WTC11 (cell line): ENCODE results near the gene NPAS3. TPM values are rescaled to one million over a fixed set of nuclear protein-coding genes. Genes with fewer than 3 reads are reported as not detected.
A peak's percentile ranks its signal among the peaks of the same experiment; 100 is the strongest.

Source experiments
- ATAC-seq: fragments of 200-7000 bp; cut with Tn5 transposase; 2 replicates; pipeline ENCODE4 v1.10.0; 2021; ENCODE audit warnings: mild to moderate bottlenecking, moderate library complexity
- CTCF ChIA-PET: fragments of 300-600 bp; sonication (Branson Sonifier 250); formaldehyde crosslinking; loops from one replicate; lab custom pipeline; 2021; ENCODE audit warnings: antibody characterized with exemption; lab: Charles Lee
- POLR2A ChIA-PET: fragments of 350-600 bp; sonication (Branson Sonifier 250); formaldehyde crosslinking; loops from one replicate; lab custom pipeline; 2021; ENCODE audit warnings: antibody characterized with exemption; lab: Charles Lee
- DNase-seq: peaks from one replicate; pipeline ENCODE4 v3.0.0; 2021; ENCODE audit warnings: low spot score
- H3K27ac Mint-ChIP-seq: 2 replicates; pipeline ENCODE4 v1.8.0; 2021; ENCODE audit warnings: mixed read lengths
- H3K27me3 Mint-ChIP-seq: 2 replicates; pipeline ENCODE4 v1.8.0; 2021; ENCODE audit warnings: low read depth, mild to moderate bottlenecking, moderate library complexity, mixed read lengths
- H3K36me3 Mint-ChIP-seq: 2 replicates; pipeline ENCODE4 v1.8.0; 2021; ENCODE audit warnings: mixed read lengths
- H3K4me1 Mint-ChIP-seq: 2 replicates; pipeline ENCODE4 v1.8.0; 2022; ENCODE audit warnings: mixed read lengths
- H3K4me3 Mint-ChIP-seq: 2 replicates; pipeline ENCODE4 v1.8.0; 2021; ENCODE audit warnings: mild to moderate bottlenecking, moderate library complexity, mixed read lengths
- H3K9me3 Mint-ChIP-seq: 2 replicates; pipeline ENCODE4 v1.8.0; 2021; ENCODE audit warnings: mixed read lengths
- FOXP1 ChIP-seq: sonication (generic); formaldehyde crosslinking; IDR thresholded peaks from 2 replicates; pipeline ENCODE4 v1.8.0; 2022; ENCODE audit warnings: missing genetic modification reagents, mild to moderate bottlenecking, moderate library complexity, borderline replicate concordance
- GTF2I ChIP-seq: fragments of 250-450 bp; sonication (Bioruptor Pico); conservative IDR thresholded peaks from 2 replicates; pipeline ENCODE4 v1.4.0; 2021; ENCODE audit warnings: mild to moderate bottlenecking
- MYBL2 ChIP-seq: sonication (generic); formaldehyde crosslinking; IDR thresholded peaks from 2 replicates; pipeline ENCODE4 v1.8.1; 2023; ENCODE audit warnings: mild to moderate bottlenecking, moderate library complexity, missing genetic modification reagents
- NR1H2 ChIP-seq: sonication (generic); formaldehyde crosslinking; IDR thresholded peaks from 2 replicates; pipeline ENCODE4 v1.9.0; 2021; ENCODE audit warnings: mild to moderate bottlenecking, moderate library complexity, missing genetic modification reagents
- SOX15 ChIP-seq: fragments of 250-450 bp; sonication (Bioruptor Pico); IDR thresholded peaks from 2 replicates; pipeline ENCODE4 v1.9.0; 2021; ENCODE audit warnings: mild to moderate bottlenecking
- SP1 ChIP-seq: sonication (generic); formaldehyde crosslinking; conservative IDR thresholded peaks from 2 replicates; pipeline ENCODE4 v1.8.1; 2022; ENCODE audit warnings: missing genetic modification reagents
- TEAD4 ChIP-seq: sonication (generic); formaldehyde crosslinking; IDR thresholded peaks from 2 replicates; pipeline ENCODE4 v1.8.0; 2022; ENCODE audit warnings: mild to moderate bottlenecking, missing genetic modification reagents
- TP53 ChIP-seq: sonication (generic); formaldehyde crosslinking; IDR thresholded peaks from 2 replicates; pipeline ENCODE4 v1.8.1; 2023; ENCODE audit warnings: mild to moderate bottlenecking, missing genetic modification reagents
- ZNF396 ChIP-seq: fragments of 250-450 bp; sonication (Bioruptor Pico); IDR thresholded peaks from 2 replicates; pipeline ENCODE4 v1.8.0; 2021; ENCODE audit warnings: mild to moderate bottlenecking, moderate library complexity, borderline replicate concordance
- total RNA-seq: library from RNA; stranded (reverse); gene quantifications from 3 replicates; pipeline ENCODE4 v1.2.3, GENCODE V29; 2021
- TF ChIP-seq, protein P1 (sequence below): sonication (generic); formaldehyde crosslinking; IDR thresholded peaks from 2 replicates; pipeline ENCODE4 v1.8.0; 2022; ENCODE audit warnings: mild to moderate bottlenecking, missing genetic modification reagents
- TF ChIP-seq, protein P2 (sequence below): sonication (generic); formaldehyde crosslinking; IDR thresholded peaks from 2 replicates; pipeline ENCODE4 v1.8.0; 2022; ENCODE audit warnings: mild to moderate bottlenecking, missing genetic modification reagents
- TF ChIP-seq, protein P3 (sequence below): sonication (generic); formaldehyde crosslinking; IDR thresholded peaks from 2 replicates; pipeline ENCODE4 v1.8.1; 2023; ENCODE audit warnings: mild to moderate bottlenecking, moderate library complexity, missing genetic modification reagents
- TF ChIP-seq, protein P4 (sequence below): fragments of 250-450 bp; sonication (Bioruptor Pico); IDR thresholded peaks from 2 replicates; pipeline ENCODE4 v1.9.0; 2021; ENCODE audit warnings: mild to moderate bottlenecking
- TF ChIP-seq, protein P5 (sequence below): sonication (generic); formaldehyde crosslinking; IDR thresholded peaks from 2 replicates; pipeline ENCODE4 v1.8.0; 2022; ENCODE audit warnings: missing genetic modification reagents
- TF ChIP-seq, protein P6 (sequence below): sonication (generic); formaldehyde crosslinking; IDR thresholded peaks from 2 replicates; pipeline ENCODE4 v1.8.1; 2023; ENCODE audit warnings: mild to moderate bottlenecking, missing genetic modification reagents, moderate library complexity

The NPAS3 gene
- total RNA-seq, 1 experiment from 2014 or later = 3.2 TPM

DNA sequence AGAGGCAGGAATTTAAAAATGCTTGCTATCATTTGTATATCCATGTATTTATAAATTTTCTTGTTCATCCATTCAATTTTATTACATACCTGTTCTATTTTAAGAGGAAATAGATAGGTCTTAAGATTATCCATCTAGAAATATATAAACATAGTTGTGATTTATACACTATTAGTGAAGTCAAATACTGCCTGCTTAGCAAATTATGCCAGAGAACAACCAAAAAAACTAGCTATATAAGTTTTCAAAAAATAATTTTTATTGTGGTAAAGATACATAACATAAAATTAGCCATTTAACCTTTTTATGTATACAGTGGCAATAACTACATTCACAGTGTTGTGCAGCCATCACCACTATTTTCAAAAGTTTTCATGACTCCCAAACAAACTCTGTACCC is 237.3 kb downstream of the NPAS3 start:
- Mint-ChIP-seq H3K4me1 (no peaks in the 10 kb centered on the region), H3K9me3 (peaks cover 3% of the 10 kb centered on the region; the same call in 1 of the 2 replicates), H3K4me3 (no peak overlapping the region), H3K27me3 (no peaks in the 10 kb centered on the region), H3K27ac (no peak overlapping the region), H3K36me3 (no peaks in the 10 kb centered on the region)
- POLR2A ChIA-PET = no interaction called here
- TF ChIP-seq GTF2I (CRISPR knock-in tag) (no peak), TP53 (CRISPR knock-in tag) (no peak), ZNF396 (CRISPR knock-in tag) (no peak), SP1 (no peak)
- TF ChIP-seq, protein P1, sequence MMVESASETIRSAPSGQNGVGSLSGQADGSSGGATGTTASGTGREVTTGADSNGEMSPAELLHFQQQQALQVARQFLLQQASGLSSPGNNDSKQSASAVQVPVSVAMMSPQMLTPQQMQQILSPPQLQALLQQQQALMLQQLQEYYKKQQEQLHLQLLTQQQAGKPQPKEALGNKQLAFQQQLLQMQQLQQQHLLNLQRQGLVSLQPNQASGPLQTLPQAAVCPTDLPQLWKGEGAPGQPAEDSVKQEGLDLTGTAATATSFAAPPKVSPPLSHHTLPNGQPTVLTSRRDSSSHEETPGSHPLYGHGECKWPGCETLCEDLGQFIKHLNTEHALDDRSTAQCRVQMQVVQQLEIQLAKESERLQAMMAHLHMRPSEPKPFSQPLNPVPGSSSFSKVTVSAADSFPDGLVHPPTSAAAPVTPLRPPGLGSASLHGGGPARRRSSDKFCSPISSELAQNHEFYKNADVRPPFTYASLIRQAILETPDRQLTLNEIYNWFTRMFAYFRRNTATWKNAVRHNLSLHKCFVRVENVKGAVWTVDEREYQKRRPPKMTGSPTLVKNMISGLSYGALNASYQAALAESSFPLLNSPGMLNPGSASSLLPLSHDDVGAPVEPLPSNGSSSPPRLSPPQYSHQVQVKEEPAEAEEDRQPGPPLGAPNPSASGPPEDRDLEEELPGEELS (CRISPR knock-in tag) = no peak
- TF ChIP-seq, protein P2, sequence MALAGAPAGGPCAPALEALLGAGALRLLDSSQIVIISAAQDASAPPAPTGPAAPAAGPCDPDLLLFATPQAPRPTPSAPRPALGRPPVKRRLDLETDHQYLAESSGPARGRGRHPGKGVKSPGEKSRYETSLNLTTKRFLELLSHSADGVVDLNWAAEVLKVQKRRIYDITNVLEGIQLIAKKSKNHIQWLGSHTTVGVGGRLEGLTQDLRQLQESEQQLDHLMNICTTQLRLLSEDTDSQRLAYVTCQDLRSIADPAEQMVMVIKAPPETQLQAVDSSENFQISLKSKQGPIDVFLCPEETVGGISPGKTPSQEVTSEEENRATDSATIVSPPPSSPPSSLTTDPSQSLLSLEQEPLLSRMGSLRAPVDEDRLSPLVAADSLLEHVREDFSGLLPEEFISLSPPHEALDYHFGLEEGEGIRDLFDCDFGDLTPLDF (CRISPR knock-in tag) = no peak
- TF ChIP-seq, protein P3, sequence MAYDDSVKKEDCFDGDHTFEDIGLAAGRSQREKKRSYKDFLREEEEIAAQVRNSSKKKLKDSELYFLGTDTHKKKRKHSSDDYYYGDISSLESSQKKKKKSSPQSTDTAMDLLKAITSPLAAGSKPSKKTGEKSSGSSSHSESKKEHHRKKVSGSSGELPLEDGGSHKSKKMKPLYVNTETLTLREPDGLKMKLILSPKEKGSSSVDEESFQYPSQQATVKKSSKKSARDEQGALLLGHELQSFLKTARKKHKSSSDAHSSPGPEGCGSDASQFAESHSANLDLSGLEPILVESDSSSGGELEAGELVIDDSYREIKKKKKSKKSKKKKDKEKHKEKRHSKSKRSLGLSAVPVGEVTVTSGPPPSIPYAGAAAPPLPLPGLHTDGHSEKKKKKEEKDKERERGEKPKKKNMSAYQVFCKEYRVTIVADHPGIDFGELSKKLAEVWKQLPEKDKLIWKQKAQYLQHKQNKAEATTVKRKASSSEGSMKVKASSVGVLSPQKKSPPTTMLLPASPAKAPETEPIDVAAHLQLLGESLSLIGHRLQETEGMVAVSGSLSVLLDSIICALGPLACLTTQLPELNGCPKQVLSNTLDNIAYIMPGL = no peak
- TF ChIP-seq, protein P4, sequence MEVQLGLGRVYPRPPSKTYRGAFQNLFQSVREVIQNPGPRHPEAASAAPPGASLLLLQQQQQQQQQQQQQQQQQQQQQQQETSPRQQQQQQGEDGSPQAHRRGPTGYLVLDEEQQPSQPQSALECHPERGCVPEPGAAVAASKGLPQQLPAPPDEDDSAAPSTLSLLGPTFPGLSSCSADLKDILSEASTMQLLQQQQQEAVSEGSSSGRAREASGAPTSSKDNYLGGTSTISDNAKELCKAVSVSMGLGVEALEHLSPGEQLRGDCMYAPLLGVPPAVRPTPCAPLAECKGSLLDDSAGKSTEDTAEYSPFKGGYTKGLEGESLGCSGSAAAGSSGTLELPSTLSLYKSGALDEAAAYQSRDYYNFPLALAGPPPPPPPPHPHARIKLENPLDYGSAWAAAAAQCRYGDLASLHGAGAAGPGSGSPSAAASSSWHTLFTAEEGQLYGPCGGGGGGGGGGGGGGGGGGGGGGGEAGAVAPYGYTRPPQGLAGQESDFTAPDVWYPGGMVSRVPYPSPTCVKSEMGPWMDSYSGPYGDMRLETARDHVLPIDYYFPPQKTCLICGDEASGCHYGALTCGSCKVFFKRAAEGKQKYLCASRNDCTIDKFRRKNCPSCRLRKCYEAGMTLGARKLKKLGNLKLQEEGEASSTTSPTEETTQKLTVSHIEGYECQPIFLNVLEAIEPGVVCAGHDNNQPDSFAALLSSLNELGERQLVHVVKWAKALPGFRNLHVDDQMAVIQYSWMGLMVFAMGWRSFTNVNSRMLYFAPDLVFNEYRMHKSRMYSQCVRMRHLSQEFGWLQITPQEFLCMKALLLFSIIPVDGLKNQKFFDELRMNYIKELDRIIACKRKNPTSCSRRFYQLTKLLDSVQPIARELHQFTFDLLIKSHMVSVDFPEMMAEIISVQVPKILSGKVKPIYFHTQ (CRISPR knock-in tag) = no peak
- CTCF ChIA-PET = interaction anchor here (0.7 kb wide), 1 partner anchor 28 kb away, joined by 3 read pairs; no protein-coding TSS in a partner anchor
- DNase-seq (no peak), ATAC-seq (no peak)

DNA sequence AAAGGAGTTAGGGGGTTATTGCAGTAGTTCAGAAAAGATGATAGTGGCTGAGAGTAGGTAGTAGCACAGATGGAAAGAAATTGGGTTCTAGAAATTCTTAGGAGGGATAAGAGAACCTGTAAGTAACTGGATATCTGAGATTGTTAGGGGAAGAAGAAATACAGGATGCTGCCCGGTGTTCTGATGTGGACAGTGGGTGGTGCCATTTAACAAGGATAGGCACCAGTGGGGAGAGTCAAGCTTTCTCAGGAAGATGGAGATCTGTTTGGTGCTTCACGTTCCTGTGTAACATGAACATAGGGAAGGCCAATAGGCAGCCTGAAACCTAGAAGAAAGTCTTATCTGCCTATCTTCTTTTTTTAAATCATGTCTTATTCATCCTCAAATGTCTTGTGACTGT is 245.9 kb downstream of the NPAS3 start:
- CTCF ChIA-PET = interaction anchor here (0.5 kb wide), 1 partner anchor 291 kb away, joined by 5 read pairs; no protein-coding TSS in a partner anchor
- no peaks in the 10 kb centered on the region for H3K9me3 Mint-ChIP-seq
- H3K4me1 Mint-ChIP-seq = no peaks in the 10 kb centered on the region
- POLR2A ChIA-PET = interaction anchor here (0.6 kb wide), 1 partner anchor 67 kb away, joined by 3 read pairs; no protein-coding TSS in a partner anchor
- no peak for DNase-seq
- peak; percentile 30; the same call in 1 of the 2 replicates for ATAC-seq
- no peak overlapping the region for H3K4me3 Mint-ChIP-seq
- TF ChIP-seq, protein P5, sequence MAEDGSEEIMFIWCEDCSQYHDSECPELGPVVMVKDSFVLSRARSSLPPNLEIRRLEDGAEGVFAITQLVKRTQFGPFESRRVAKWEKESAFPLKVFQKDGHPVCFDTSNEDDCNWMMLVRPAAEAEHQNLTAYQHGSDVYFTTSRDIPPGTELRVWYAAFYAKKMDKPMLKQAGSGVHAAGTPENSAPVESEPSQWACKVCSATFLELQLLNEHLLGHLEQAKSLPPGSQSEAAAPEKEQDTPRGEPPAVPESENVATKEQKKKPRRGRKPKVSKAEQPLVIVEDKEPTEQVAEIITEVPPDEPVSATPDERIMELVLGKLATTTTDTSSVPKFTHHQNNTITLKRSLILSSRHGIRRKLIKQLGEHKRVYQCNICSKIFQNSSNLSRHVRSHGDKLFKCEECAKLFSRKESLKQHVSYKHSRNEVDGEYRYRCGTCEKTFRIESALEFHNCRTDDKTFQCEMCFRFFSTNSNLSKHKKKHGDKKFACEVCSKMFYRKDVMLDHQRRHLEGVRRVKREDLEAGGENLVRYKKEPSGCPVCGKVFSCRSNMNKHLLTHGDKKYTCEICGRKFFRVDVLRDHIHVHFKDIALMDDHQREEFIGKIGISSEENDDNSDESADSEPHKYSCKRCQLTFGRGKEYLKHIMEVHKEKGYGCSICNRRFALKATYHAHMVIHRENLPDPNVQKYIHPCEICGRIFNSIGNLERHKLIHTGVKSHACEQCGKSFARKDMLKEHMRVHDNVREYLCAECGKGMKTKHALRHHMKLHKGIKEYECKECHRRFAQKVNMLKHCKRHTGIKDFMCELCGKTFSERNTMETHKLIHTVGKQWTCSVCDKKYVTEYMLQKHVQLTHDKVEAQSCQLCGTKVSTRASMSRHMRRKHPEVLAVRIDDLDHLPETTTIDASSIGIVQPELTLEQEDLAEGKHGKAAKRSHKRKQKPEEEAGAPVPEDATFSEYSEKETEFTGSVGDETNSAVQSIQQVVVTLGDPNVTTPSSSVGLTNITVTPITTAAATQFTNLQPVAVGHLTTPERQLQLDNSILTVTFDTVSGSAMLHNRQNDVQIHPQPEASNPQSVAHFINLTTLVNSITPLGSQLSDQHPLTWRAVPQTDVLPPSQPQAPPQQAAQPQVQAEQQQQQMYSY = no peak
- no peak for TF ChIP-seq SOX15 (CRISPR knock-in tag)
- no peak for TF ChIP-seq NR1H2 (CRISPR knock-in tag)
- no peak for TF ChIP-seq FOXP1 (CRISPR knock-in tag)
- TF ChIP-seq, protein P6, sequence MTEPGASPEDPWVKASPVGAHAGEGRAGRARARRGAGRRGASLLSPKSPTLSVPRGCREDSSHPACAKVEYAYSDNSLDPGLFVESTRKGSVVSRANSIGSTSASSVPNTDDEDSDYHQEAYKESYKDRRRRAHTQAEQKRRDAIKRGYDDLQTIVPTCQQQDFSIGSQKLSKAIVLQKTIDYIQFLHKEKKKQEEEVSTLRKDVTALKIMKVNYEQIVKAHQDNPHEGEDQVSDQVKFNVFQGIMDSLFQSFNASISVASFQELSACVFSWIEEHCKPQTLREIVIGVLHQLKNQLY (CRISPR knock-in tag) = no peak
- no peak for TF ChIP-seq MYBL2 (CRISPR knock-in tag)
- TF ChIP-seq TEAD4 (CRISPR knock-in tag) = no peak
- H3K27me3 Mint-ChIP-seq = no peaks in the 10 kb centered on the region
- H3K27ac Mint-ChIP-seq = no peak overlapping the region
- H3K36me3 Mint-ChIP-seq = no peaks in the 10 kb centered on the region
